SK-N-SH treated with all-trans-retinoic acid at 6 μM for 48 hours (cell line): ENCODE measurements around the gene RPS6KB2.

Experiments used
- ATAC-seq: fragments of 200-7000 bp; cut with Tn5 transposase; 3 replicates; pipeline ENCODE4 v1.9.1; 2020; ENCODE audit warnings: mild to moderate bottlenecking, moderate library complexity
- ARNTL ChIP-seq: fragments of 450-650 bp; formaldehyde crosslinking; IDR thresholded peaks from 2 replicates; pipeline ENCODE4 v1.5.0; 2020; ENCODE audit warnings: low read depth, mild to moderate bottlenecking, moderate library complexity, borderline replicate concordance
- CSDC2 ChIP-seq: fragments of 250-450 bp; sonication (Bioruptor Pico); IDR thresholded peaks from 2 replicates; pipeline ENCODE4 v1.5.0; 2020; ENCODE audit warnings: mild to moderate bottlenecking, moderate library complexity
- CSRNP3 ChIP-seq: fragments of 250-450 bp; sonication (Bioruptor Pico); IDR thresholded peaks from 2 replicates; pipeline ENCODE4 v1.5.1; 2021; ENCODE audit warnings: mild to moderate bottlenecking, moderate library complexity
- GLIS3 ChIP-seq: fragments of 250-450 bp; sonication (Bioruptor Pico); IDR thresholded peaks from 2 replicates; pipeline ENCODE4 v1.5.0; 2020; ENCODE audit warnings: mild to moderate bottlenecking, moderate library complexity
- ISL1 ChIP-seq: fragments of 250-450 bp; sonication (Bioruptor Pico); IDR thresholded peaks from 2 replicates; pipeline ENCODE4 v2.1.2; 2022; ENCODE audit warnings: mild to moderate bottlenecking, moderate library complexity
- PPARA ChIP-seq: fragments of 250-450 bp; sonication (Bioruptor Pico); IDR thresholded peaks from 2 replicates; pipeline ENCODE4 v1.5.0; 2020; ENCODE audit warnings: mild to moderate bottlenecking, borderline replicate concordance
- RARB ChIP-seq: fragments of 250-450 bp; sonication (Bioruptor Pico); IDR thresholded peaks from 2 replicates; pipeline ENCODE4 v1.8.0; 2021; ENCODE audit warnings: mild to moderate bottlenecking, moderate library complexity
- TCF4 ChIP-seq: fragments of 250-450 bp; sonication (Bioruptor Pico); IDR thresholded peaks from 2 replicates; pipeline ENCODE4 v1.8.0; 2021; ENCODE audit warnings: mild to moderate bottlenecking, moderate library complexity, borderline replicate concordance
- TOX ChIP-seq: fragments of 250-450 bp; sonication (Bioruptor Pico); IDR thresholded peaks from 2 replicates; pipeline ENCODE4 v1.8.0; 2021; ENCODE audit warnings: mild to moderate bottlenecking, moderate library complexity, borderline replicate concordance
- ZNF70 ChIP-seq: fragments of 450-650 bp; formaldehyde crosslinking; IDR thresholded peaks from 2 replicates; pipeline ENCODE4 v1.5.0; 2020; ENCODE audit warnings: mild to moderate bottlenecking, moderate library complexity
- ZNF8 ChIP-seq: fragments of 450-650 bp; formaldehyde crosslinking; IDR thresholded peaks from 2 replicates; pipeline ENCODE4 v1.5.0; 2020; ENCODE audit warnings: mild to moderate bottlenecking, moderate library complexity
- TF ChIP-seq, protein P1 (sequence below): fragments of 250-450 bp; sonication (Bioruptor Pico); IDR thresholded peaks from 2 replicates; pipeline ENCODE4 v1.8.0; 2021; ENCODE audit warnings: low read depth, mild to moderate bottlenecking, moderate library complexity, borderline replicate concordance
- TF ChIP-seq, protein P2 (sequence below): fragments of 250-450 bp; sonication (Bioruptor Pico); IDR thresholded peaks from 2 replicates; pipeline ENCODE4 v1.5.1; 2020; ENCODE audit warnings: low read depth, mild to moderate bottlenecking, moderate library complexity
- TF ChIP-seq, protein P3 (sequence below): fragments of 250-450 bp; sonication (Bioruptor Pico); IDR thresholded peaks from 2 replicates; pipeline ENCODE4 v1.8.0; 2020; ENCODE audit warnings: mild to moderate bottlenecking, moderate library complexity, borderline replicate concordance
- TF ChIP-seq, protein P4 (sequence below): fragments of 250-450 bp; sonication (Bioruptor Pico); IDR thresholded peaks from 2 replicates; pipeline ENCODE4 v1.5.0; 2020; ENCODE audit warnings: mild to moderate bottlenecking, moderate library complexity

The RPS6KB2 gene

GRCh38 chr11:67411785-67412152 is 16.5 kb upstream of the RPS6KB2 start (continued):
- TF ChIP-seq, protein P1, sequence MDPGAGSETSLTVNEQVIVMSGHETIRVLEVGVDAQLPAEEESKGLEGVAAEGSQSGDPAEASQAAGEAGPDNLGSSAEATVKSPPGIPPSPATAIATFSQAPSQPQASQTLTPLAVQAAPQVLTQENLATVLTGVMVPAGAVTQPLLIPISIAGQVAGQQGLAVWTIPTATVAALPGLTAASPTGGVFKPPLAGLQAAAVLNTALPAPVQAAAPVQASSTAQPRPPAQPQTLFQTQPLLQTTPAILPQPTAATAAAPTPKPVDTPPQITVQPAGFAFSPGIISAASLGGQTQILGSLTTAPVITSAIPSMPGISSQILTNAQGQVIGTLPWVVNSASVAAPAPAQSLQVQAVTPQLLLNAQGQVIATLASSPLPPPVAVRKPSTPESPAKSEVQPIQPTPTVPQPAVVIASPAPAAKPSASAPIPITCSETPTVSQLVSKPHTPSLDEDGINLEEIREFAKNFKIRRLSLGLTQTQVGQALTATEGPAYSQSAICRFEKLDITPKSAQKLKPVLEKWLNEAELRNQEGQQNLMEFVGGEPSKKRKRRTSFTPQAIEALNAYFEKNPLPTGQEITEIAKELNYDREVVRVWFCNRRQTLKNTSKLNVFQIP (CRISPR knock-in tag): no peak
- no peak for TF ChIP-seq ARNTL (CRISPR knock-in tag)

GRCh38 chr11:67412495-67413179 is 15.7 kb upstream of the RPS6KB2 start:
- no peak for ATAC-seq
- TF ChIP-seq TCF4 (CRISPR knock-in tag) (no peak), ISL1 (CRISPR knock-in tag) (no peak), CSDC2 (no peak), ARNTL (CRISPR knock-in tag) (no peak), PPARA (CRISPR knock-in tag) (no peak), RARB (CRISPR knock-in tag) (no peak)
- TF ChIP-seq, protein P2, sequence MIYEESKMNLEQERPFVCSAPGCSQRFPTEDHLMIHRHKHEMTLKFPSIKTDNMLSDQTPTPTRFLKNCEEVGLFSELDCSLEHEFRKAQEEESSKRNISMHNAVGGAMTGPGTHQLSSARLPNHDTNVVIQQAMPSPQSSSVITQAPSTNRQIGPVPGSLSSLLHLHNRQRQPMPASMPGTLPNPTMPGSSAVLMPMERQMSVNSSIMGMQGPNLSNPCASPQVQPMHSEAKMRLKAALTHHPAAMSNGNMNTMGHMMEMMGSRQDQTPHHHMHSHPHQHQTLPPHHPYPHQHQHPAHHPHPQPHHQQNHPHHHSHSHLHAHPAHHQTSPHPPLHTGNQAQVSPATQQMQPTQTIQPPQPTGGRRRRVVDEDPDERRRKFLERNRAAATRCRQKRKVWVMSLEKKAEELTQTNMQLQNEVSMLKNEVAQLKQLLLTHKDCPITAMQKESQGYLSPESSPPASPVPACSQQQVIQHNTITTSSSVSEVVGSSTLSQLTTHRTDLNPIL (CRISPR knock-in tag): no peak
- TF ChIP-seq, all 23 proteins: peak for 0

DNA sequence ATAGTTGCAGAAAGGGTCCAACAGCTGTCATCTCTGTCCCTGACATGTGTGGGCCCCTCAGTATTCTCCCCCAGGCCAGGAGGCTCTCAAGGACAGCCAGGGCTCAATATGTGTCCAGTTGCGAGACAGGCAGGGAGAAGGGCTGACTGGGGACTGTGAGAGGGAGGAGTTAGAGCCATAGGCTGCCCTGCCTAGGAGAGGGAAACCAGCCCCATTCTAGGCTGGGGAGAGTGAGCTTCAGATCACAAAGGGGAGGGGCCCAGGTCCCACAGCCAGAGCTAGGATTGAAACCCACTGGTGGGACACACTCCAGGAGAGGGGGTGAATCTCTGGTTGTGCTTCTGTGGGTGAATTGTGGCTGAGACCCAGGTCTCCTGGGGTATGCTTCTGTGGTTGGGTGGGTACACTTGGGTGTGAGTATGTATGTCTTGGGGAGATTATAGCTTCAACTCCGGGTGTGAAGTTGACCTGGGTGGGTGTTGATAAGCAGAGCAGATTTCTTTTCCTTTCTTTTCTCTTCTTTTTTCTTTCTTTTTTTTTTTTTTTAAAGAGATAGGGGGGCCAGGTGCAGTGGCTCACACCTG is 14.9 kb upstream of the RPS6KB2 start:
- peak; percentile 10; the same call in 1 of the 3 replicates for ATAC-seq
- TF ChIP-seq ZNF70 (CRISPR knock-in tag): no peak
- TF ChIP-seq GLIS3 (CRISPR knock-in tag): no peak
- TF ChIP-seq, protein P3, sequence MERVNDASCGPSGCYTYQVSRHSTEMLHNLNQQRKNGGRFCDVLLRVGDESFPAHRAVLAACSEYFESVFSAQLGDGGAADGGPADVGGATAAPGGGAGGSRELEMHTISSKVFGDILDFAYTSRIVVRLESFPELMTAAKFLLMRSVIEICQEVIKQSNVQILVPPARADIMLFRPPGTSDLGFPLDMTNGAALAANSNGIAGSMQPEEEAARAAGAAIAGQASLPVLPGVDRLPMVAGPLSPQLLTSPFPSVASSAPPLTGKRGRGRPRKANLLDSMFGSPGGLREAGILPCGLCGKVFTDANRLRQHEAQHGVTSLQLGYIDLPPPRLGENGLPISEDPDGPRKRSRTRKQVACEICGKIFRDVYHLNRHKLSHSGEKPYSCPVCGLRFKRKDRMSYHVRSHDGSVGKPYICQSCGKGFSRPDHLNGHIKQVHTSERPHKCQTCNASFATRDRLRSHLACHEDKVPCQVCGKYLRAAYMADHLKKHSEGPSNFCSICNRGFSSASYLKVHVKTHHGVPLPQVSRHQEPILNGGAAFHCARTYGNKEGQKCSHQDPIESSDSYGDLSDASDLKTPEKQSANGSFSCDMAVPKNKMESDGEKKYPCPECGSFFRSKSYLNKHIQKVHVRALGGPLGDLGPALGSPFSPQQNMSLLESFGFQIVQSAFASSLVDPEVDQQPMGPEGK (CRISPR knock-in tag): no peak
- TF ChIP-seq ZNF8: no peak
- no peak for TF ChIP-seq ARNTL (CRISPR knock-in tag)
- no peak for TF ChIP-seq CSRNP3
- TF ChIP-seq, protein P4, sequence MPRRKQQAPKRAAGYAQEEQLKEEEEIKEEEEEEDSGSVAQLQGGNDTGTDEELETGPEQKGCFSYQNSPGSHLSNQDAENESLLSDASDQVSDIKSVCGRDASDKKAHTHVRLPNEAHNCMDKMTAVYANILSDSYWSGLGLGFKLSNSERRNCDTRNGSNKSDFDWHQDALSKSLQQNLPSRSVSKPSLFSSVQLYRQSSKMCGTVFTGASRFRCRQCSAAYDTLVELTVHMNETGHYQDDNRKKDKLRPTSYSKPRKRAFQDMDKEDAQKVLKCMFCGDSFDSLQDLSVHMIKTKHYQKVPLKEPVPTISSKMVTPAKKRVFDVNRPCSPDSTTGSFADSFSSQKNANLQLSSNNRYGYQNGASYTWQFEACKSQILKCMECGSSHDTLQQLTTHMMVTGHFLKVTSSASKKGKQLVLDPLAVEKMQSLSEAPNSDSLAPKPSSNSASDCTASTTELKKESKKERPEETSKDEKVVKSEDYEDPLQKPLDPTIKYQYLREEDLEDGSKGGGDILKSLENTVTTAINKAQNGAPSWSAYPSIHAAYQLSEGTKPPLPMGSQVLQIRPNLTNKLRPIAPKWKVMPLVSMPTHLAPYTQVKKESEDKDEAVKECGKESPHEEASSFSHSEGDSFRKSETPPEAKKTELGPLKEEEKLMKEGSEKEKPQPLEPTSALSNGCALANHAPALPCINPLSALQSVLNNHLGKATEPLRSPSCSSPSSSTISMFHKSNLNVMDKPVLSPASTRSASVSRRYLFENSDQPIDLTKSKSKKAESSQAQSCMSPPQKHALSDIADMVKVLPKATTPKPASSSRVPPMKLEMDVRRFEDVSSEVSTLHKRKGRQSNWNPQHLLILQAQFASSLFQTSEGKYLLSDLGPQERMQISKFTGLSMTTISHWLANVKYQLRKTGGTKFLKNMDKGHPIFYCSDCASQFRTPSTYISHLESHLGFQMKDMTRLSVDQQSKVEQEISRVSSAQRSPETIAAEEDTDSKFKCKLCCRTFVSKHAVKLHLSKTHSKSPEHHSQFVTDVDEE (CRISPR knock-in tag): no peak
- TF ChIP-seq CSDC2: no peak
- TF ChIP-seq TOX (CRISPR knock-in tag): no peak
- TF ChIP-seq TCF4 (CRISPR knock-in tag): no peak

DNA sequence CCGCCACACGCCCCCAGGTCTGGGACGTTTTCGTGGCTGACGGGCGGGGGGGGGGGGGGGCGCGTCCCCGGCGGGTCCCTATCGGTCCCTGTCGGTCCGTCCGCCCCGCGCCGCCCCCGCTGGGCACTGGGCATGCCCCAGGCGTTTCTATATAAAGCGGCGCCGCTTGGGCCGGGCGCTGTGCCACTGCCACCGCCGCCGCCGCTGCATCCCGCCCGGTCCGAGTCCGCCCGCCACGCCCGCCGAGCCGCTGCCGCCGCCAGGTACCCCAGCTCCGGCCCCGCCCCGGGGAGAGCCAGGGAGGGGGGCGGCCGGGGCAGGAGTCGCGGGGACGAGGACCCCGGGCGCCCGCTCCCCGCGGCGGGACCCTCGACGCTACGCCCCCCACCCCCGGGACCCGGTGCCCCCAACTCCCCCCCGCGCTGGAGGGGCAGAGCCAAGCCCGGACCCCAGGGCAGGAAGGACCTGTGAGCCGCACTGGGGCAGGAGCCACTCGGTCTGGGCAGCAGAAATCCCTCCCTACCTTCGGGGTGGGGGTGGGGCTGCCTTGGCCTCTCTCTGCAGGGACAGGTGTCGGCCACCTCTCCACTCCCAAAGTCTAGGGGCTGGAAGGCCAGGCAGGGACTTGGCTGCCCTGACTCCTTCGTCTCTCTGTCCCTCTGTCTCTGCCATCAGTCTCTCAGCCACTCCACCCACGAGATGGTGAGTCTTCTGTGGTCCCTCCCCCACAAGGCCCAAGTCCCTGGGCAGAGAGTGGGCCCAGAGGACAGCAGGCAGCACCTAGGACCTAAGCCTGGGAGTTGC is 12.6 kb upstream of the RPS6KB2 start, which contains the start of gene CARNS1:
Gene CARNS1, plus strand, starts transcription at position 178 of the 804 bp plus-strand sequence. Its CDS starts 522 bp downstream, at position 700.
- ATAC-seq: no peak
- no peak for TF ChIP-seq ZNF70 (CRISPR knock-in tag)
- no peak for TF ChIP-seq PPARA (CRISPR knock-in tag)
- TF ChIP-seq ARNTL (CRISPR knock-in tag): no peak
- TF ChIP-seq RARB (CRISPR knock-in tag): no peak
- TF ChIP-seq ZNF8: no peak
